NCI-H510A treated with DMSO at 0.1 percent for 48 hours (cell line): ENCODE data around the gene SLC9A3.

Source experiments
- DNase-seq: peaks from one replicate; lab custom pipeline; 2025; lab: John Stamatoyannopoulos, UW

SLC9A3 gene

DNA sequence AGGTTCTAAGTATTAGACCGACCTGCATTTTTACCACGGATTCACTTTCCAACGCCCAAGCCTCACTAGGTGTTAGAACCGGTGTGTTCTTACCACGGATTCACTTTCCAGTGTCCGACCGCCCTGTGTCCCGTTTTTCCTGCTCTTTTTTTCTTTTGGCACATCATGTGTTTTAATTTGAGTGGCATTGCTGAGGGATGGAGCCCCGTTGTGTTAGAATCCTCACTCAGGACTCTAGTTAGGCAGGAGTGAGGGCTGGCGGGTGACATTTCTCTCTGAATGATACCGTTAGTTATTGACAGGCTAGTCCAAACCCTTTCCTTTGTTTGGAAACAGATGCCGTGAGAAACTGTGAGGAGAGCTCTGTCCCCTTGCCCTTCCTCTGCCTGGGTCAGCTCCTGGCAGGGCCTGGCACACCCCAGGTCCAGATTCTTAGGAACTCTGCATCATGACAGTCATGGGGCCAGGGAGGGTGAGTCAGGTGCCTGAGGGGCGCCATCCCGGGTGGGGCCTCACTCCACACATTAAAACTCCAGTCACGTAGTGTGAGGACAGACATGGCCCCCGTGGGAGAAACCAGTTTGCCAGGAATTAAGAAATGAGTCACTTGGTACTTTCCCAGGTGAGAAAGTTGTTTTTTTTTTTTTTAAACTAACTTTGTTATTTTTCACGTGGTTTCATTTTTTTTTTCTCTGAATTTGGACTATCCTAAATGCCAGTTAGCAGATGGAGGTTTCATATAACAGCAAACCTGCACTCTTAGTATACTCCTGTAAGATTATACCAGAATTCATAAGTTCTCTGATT is 65.5 kb downstream of the SLC9A3 start:
- no peak for DNase-seq

DNA sequence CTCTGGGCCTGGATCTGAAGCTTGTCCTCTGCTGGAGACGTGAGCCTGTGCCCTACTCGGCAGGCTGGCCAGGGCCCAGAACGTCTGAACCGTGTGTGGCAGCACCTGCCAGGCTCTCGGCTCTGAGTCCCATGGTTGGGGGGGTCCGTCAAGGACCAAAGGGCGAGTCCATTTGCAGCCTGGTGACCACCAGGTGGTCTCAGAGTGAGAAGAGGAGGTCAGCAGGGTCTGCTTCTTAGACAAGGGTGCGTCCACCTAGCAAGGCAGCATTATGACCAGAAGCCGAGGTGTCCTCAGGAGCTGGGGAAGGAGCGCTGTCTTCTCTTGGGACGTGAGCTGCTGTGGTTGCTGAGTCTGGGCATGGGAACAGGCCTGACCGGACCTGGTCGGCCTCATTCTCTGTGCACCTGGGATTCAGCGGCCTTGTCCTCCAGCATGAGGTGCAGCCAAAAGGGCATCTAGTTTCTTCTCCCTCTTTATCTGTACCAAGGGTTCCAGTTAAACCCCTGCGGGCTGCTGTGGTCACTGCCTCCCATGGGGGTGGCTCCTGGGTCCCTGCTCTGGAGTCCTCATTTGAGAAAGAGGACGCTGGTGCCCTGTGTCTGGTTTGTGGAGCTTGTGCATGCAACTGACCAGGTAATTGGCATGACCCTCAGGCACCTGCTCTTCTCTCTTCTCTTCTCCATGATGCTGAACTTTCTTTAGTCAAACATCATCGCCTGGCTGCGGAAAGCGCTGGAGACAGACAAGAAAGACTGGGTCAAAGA is 66.9 kb downstream of the SLC9A3 start:
- DNase-seq = no peak

DNA sequence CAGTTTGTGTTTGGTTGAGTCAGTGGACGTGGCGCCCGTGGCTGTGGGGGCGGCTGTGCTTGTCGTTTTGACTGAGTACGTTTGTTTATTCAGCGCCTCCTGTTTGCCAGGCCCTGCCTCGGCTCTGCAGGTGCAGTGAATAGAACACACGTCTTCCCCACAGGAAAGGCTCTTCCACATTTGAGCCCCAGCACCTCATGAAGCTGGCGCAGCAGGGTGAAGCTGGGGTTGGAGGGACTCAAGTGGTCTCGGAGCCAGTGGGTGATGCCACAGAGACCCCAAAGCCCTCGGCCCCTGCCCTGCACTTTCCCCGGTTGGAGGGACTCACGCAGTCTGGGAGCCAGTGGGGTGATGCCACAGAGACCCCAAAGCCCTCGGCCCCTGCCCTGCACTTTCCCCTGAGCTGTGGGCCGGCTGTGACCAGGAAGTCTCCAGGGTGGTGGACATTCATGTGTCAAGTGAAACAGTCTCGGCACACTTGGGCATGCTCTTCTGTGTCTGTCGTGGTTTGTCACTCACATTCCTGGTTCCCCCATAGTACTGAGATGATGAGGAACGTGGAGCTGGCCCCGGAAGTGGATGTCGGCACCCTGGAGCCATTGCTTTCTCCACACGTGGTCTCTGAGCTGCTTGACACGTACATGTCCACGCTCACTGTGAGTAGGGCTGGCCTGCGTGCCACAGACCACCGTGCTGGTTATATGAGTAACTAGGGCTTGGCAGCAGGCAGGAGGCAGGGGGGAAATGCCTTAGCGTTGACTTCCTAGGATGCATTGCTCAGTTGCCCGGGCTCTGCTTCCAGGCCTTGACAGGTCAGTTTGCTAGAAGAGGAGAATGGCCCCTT is 67.7 kb downstream of the SLC9A3 start:
- no peak for DNase-seq

DNA sequence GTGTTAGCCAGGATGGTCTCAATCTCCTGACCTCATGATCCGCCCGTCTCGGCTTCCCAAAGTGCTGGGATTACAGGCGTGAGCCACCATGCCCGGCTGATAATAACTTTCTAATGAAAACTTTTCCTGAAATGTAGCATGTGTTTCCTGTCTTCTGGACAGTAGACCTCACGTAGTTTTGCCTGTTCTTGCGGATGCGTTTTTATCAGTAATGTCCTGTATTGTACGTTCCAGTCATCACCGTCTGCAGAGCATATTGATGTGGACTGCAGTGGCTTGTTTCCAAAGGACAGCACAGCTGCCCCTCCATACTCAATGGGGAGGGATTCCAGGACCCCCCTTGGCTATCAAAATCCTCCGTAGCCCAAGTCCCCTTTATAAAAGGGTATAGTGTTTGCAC is 68.4 kb downstream of the SLC9A3 start:
- no peak for DNase-seq

DNA sequence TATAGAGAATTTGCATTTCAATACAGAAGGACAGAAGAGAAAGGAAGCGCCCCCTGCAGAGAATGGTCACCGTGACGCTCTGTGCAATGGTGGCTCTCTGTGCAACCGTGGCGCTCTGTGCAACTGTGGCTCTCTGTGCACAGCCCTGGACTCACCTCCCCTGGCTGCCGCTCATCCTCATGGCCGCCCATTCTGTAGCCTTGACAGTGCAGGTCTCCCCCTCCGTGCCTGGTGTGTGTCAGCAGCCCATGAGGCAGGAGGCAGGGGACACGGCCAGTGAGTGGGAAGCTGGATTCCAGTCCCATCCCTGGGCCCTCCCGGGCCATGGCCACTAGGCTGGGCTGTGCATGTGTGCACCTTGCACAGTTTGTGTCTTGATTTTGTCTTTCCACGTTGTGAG is 69.3 kb downstream of the SLC9A3 start:
- no peak for DNase-seq

DNA sequence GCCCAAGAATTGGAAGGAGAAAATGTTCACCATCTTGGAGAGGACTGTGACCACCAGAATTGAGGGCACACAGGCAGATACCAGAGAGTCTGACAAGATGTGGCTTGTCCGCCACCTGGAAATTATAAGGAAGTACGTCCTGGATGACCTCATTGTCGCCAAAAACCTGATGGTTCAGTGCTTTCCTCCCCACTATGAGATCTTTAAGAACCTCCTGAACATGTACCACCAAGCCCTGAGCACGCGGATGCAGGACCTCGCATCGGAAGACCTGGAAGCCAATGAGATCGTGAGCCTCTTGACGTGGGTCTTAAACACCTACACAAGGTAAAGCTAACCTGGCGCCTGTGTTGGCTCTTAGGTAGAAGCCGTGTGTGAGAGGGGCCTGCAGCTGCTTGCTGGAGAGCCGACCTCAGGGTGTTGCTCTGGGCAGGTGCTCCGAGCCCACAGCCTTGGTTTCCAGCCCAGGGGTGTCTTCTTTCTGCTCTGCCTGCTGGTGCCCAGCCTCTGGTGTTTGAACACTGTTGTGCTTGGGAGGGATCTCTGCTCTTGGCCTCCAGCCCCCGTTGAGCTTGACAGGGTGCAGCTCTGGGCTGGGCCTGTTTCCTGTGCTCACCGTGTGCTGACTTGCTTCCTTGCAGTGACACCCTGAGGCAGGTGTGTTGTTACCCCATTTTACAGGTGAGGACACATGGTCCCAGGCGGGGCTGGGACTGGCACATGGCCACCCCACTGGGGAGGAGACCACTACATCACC is 70.3 kb downstream of the SLC9A3 start:
- no peak for DNase-seq

DNA sequence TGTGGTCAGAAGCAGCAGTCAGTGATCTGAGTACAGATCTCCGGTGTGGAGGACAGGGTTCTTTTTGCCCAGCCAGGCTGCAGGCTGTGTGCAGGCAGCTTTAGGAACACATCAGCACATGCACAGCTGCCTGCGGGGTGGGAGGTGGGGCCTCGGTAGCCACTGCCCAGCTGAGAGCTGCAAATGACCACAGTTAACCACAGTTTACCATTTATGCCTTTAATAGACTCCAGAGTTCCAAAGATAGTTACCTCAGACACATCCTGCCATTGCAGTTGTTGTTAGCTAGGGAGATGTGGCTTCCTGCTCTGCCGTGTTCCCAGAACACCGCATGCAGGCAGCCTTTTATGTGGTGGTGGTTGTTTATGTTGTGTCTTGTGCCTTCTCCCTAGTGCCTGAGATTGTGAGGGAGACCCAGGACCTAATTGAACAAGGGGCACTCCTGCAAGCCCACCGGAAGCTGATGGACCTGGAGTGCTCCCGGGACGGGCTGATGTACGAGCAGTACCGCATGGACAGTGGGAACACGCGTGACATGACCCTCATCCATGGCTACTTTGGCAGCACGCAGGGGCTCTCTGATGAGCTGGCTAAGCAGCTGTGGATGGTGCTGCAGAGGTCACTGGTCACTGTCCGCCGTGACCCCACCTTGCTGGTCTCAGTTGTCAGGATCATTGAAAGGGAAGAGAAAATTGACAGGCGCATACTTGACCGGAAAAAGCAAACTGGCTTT is 71.1 kb downstream of the SLC9A3 start:
- no peak for DNase-seq

DNA sequence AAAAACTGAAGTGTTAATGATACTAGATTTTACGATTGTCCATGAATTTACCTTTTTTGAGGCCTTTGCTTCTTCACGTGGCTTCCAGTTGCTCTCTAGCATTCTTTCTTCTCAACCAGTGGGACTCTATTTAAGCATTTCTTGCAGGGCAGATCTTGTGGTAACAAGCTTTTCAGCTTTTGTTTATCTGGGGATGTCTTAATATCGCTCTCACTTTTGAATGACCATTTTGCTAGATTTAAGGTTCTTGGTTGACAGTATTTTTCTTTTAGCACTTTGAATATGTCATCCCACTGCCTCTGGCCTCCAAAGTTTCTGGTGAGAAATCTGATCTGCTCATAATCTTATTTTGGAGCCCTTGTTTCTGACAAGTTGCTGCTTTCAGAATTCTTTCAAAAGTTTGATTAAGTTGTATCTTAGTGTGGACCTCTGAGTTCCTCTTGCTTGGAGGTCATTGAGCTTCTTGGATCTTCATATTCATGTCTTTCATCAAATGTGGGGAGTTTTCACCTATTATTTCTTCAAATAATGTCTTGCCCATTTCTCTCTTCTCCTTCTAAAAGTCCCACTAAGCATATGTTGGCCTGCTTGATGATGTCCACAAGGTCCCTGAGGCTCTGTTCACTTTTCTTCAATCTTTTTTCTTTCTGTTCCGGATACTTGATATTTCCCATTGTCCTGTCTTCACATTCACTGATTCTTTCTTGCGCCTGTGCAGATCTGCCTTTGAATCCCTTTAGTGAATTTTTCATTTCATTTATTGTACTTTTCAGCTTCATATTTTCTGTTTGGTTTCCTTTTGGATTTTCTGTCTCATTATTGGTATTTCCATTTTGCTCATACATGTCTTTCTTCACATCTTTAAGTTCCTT is 72.4 kb downstream of the SLC9A3 start:
- no peak for DNase-seq

DNA sequence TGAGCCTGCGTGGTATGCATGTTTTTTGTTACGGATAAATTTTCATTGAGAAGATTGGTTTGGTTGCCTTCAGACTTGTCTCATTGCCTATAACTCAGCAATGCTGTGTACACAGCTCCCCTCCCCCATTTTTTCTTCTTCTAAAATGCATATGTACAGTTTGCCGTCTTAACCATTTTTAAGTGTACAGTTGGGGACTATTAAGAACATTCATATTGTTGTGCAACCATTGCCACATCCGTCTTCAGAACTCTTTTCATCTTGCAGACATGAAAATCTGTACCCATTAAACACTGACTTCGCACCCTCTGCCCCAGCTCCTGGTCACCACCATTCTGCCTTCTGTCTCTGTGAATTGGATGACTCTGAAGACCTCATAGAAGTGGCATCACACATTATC is 75.1 kb downstream of the SLC9A3 start:
- DNase-seq = no peak

DNA sequence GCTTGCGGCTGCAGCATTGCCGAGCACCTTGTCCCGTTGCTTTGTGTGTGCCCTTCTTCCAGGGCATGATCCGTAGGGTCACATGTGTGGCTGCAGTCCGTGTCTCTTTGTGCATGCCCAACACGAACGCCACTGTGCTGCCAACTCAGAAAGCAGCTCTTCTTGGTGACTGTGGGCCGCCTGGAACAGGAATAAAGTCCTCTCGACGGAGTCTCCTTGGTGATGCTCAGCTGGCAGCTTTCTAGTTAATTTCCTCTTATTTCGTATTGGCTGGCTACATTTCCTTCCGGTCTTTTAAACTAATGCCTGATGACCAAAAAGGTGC is 75.5 kb downstream of the SLC9A3 start:
- no peak for DNase-seq

DNA sequence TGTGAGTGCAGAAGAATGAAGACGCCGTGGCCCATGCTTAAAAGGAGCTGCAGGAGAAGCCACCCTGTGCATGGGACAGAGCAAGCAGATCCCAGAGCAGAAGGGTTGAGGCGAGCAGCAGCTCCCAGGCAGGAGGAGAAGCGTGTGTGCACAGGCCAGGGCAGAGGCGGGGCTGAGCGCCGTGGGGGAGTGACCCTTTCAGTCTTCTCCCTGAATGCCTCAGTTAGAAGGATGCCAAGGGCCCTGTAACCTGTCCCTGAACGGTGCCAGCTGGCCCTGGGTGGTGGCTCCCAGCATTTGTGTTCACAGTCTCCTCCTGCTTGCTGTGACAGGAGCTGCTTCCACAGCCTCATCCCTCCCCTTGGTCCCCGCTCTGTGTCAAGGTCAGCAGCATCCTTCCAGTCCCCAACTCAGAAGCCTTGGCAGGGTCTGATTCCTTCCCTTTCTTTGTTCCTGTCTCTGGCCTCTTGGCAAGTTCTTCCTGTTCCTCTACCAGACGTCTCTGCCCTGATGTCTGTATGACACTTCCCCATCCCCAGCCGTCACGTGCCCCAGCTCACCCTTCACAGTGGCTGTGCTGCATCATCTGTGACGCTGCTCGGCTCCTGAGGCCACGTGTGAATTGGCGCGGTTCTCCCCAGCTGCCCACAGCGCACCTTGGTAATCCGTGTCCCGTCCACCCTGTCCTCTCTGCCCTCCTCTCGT is 76.0 kb downstream of the SLC9A3 start:
- DNase-seq = no peak

DNA sequence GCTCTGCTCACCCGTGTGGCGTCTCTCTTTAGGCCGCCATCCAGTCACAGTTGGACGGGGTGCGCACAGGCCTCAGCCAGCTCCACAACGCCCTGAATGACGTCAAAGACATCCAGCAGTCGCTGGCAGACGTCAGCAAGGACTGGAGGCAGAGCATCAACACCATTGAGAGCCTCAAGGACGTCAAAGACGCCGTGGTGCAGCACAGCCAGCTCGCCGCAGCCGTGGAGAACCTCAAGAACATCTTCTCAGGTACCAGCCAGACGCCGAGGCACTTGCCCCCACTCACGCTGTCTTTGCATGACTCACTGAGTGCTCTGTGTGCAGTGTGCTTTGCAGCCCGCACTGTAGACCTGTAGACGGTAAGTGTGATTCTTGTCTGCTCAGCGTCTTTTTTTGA is 76.7 kb downstream of the SLC9A3 start:
- DNase-seq = no peak

DNA sequence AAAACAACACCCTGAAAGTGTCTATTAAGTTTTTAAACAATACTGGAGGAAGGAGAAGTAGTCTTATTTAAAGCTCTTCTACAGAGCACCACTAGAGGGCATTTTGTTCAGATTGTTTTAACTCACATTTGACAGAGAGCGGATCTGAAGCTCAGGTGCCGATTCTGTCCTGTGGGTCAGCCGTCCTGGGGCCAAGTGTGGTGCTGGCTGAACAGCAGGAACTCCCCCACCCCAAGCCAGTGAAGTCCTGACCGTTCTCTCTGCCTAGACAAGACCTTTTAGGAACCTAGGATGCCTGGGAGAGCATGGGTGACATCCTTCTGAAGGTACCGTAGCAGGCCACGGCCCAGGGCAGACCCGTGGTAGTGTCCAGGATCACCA is 77.4 kb downstream of the SLC9A3 start:
- DNase-seq = peak; percentile 77

DNA sequence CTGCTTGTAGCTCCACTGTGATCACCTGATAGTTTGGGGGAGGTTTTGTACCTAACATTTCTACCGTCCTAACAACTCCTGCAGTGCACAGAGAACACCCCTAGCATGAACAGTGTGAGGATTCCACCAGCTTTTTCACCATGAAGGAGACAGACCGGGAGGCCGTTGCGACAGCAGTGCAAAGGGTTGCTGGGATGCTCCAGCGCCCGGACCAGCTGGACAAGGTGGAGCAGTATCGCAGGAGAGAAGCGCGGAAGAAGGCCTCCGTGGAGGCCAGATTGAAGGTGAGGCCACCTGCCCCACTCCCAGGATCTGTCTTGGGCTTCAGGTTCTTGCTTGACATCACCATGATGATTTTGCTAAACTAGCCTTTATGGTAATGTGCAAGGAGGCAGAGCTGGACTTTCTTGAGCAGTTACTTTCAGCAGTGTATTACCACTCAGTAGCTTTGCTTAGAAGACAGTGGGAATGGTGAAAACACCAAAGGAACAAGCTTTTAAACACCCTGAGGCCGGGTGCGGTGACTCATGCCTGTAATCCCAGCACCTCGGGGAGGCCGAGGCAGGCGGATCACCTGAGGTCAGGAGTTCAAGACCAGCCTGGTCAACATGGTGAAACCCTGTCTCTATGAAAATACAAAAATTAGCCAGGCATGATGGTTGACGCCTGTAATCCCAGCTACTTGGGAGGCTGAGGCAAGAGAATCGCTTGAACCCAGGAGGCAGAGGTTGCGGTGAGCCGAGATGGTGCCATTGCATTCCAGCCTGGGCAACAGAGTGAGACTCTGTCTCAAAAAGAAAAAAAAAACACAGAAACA is 78.0 kb downstream of the SLC9A3 start:
- DNase-seq = no peak

DNA sequence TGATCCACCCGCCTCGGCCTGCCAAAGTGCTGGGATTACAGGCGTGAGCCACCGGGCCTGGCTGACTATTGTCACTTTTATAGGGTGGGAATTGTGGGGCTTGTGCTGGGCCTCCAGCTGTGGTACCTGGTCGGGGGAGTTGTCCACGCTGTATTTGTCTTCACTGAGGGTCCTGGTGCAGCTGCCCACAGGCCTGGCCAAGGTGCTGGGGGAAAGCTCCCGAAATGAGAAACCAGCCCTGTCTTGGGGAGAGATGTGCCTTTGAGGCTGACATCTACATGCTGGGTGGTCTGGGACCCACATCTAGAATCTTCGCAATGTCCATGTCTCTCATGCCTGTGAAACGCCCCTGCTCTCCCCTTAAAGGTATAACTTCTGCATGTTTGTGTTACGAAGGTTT is 78.7 kb downstream of the SLC9A3 start:
- DNase-seq = no peak

DNA sequence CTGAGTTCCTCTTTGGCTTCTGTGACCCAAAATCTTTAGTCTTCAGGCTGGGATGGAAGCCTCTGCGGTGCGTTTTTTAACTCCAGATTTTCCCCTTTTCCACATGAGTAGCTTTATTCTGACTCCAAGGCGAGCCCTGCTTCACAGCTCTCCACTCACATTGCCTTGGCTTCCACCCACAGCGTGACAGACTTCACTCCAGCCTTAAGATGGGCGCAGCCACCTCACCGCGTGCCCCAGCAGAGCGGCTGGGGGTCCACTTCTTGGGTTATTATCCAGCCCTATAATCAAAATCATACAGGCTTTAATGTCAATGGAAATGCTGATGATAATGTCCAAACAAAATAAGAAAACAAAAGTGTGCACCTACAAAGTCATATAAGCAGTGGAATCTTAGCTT is 80.0 kb downstream of the SLC9A3 start:
- DNase-seq = no peak

DNA sequence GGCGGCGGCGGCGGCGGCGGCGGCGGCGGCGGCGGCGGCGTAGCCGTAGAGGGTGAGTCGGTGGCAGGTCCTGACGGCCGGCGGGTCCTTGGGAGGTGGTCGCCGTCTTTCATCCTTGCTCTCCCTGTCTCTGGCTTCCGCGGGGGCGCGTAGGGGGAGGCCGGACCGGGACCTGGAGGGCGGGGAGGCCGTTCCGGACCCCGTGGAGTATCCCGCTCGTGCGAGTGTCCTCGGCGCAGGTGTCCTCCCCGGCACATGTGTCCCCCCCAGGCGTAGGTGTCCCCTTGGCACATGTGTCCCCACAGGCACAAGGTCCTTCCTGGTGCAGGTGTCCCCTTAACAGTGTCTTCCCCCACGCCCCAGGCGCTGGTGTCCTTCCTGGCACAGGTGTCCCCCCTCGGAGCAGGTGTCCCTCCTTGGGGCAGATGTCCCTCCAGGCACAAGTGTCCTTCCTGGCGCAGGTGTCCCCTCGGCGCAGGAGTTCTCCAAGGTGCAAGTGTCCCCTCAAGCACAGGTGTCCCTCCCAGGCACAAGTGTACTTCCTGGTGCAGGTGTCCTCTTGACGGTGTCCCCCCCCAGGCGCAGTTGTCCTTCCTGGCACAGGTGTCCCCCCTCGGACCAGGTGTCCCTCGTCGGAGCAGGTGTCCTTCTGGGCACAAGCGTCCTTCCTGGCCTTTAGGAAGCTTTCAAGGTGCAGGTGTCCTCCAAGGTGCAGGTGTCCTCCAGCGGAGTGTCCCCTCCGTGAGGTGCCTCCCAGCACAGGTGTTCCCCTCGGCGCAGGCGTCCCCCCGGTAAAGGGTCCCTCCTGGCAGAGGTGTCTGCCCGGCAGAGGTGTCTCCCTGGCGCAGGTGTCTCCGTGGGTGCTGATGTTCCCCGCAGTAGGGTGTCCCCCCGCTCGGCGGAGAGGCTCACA is 80.8 kb downstream of the SLC9A3 start:
- peak; percentile 65 for DNase-seq
